Stomach (tissue), 9 donors: ENCODE results near the gene RAB23. TPM values are rescaled to one million over a fixed set of nuclear protein-coding genes. Genes with fewer than 3 reads are reported as not detected.
A peak's percentile ranks its signal among the peaks of the same experiment; 100 is the strongest.

Source experiments
- DNase-seq, 2 donors: peaks; one replicate each; pipeline versions ENCODE4 v3.0.0 to v3.0.0-alpha.2; 2013 to 2019
- H3K27ac ChIP-seq, 5 donors: fragments of 200-600 bp in 4 of 5; sonication (generic) in 4 of 5; one replicate each; pipeline ENCODE4 v1.5.1; 2013 to 2019; ENCODE audit warnings: mild to moderate bottlenecking in 1 of 5, moderate library complexity in 1 of 5
- H3K27me3 ChIP-seq, 3 donors: fragments of 200-600 bp; sonication (generic); one replicate each; pipeline ENCODE4 v1.5.1; 2017 to 2019; ENCODE audit warnings: mixed run types in 1 of 3
- H3K36me3 ChIP-seq, 4 donors: fragments of 200-600 bp; sonication (generic); 1 replicate in 3 of 4; 2 replicates in 1 of 4; pipeline ENCODE4 v1.5.1; 2016 to 2019
- H3K4me1 ChIP-seq, 4 donors: fragments of 200-600 bp; sonication (generic); one replicate each; pipeline ENCODE4 v1.5.1; 2016 to 2019
- H3K4me3 ChIP-seq, 4 donors: fragments of 200-600 bp; sonication (generic) in 3 of 4; one replicate each; pipeline ENCODE4 v1.5.1; 2016 to 2019; ENCODE audit warnings: mild to moderate bottlenecking in 1 of 4
- H3K9me3 ChIP-seq, 4 donors: fragments of 200-600 bp; sonication (generic); one replicate each; pipeline ENCODE4 v1.5.1; 2016 to 2019
- CTCF ChIP-seq, 7 experiments: fragments of 450-650 bp in 4 of 7; fragments of 200-600 bp in 3 of 7; sonication (generic) in 3 of 7; IDR thresholded peaks; one replicate each; pipeline ENCODE4 v1.5.1; 2016 to 2019; ENCODE audit warnings: antibody characterized with exemption in 7 of 7, control low read depth in 2 of 7, mild to moderate bottlenecking in 1 of 7
- EP300 ChIP-seq: sonication (generic); formaldehyde crosslinking; IDR thresholded peaks from one replicate; pipeline ENCODE4 v1.6.1; 2017; ENCODE audit warnings: antibody characterized with exemption
- POLR2A ChIP-seq, 4 donors: fragments of 450-650 bp; IDR thresholded peaks; one replicate each; pipeline ENCODE4 v1.6.1; 2016; ENCODE audit warnings: antibody characterized with exemption in 4 of 4, control low read depth in 2 of 4, mild to moderate bottlenecking in 1 of 4, moderate library complexity in 1 of 4
- POLR2AphosphoS5 ChIP-seq, 3 donors: sonication (generic); formaldehyde crosslinking; IDR thresholded peaks; one replicate each; pipeline ENCODE4 v1.6.1; 2016; ENCODE audit warnings: antibody characterized with exemption in 3 of 3
- WGBS, 5 donors: extraction: QIAGEN DNeasy Blood & Tissue Kit in 3 of 5; methylation state at CpG; one replicate each; pipeline versions ENCODE4 v1.1.5 to v1.1.7; 2013 to 2018; 5-methylcytosine and 5-hydroxymethylcytosine counted together
- intact Hi-C: fragments of 100-400 bp; cut with DNase I; formaldehyde crosslinking; loops from one replicate; pipeline ENCODE4 v1.15.1; 2023; ENCODE audit warnings: low total_unique reads
- polyA plus RNA-seq, 3 donors: library from polyadenylated mRNA; stranded (reverse); fragments of 200-250 nt; gene quantifications; one replicate each; pipeline ENCODE4 v1.2.3, GENCODE V29; 2013
- total RNA-seq, 5 donors: library from RNA; depleted of rRNA; stranded (reverse); fragments of >200 nt; gene quantifications; one replicate each; pipeline versions ENCODE4 v1.1.0 to v1.2.3, GENCODE V29; 2014 to 2016
- donor health status: healthy with polysubstance abuse.
- donor health status: Bipolar disorder and iron deficiency.
- donor health status: healthy.

Gene RAB23
- total and polyA plus RNA-seq, 8 donors = 5.5 to 51.3 (median 13.0) TPM

GRCh38 chr6:57261926-57262325 lies 39.8 kb upstream of the RAB23 start:
- Histone ChIP-seq H3K27me3 (no peaks in the 10 kb centered on the region), H3K9me3 (no peaks in the 10 kb centered on the region), H3K4me3 (no peak overlapping the region), H3K4me1 (peaks cover 0 to 27% (median 11%) of the 10 kb centered on the region in 4 donors), H3K27ac (peak overlapping the region in 4 of 5 donors; percentile 71 to 84 (median 78)), H3K36me3 (no peaks in the 10 kb centered on the region)
- intact Hi-C loops = no loop called here
- no peak for DNase-seq
- TF ChIP-seq POLR2AphosphoS5 (IDR thresholded peaks at IDR 0.05) = no peak
- TF ChIP-seq EP300 = no peak
- no peak for TF ChIP-seq CTCF (IDR thresholded peaks at IDR 0.05)
- no peak for TF ChIP-seq POLR2A (IDR thresholded peaks at IDR 0.05)
- 51 to 75% (median 65%) methylated on average over 2 of the region's 2 CpGs for WGBS, 5 donors

- Histone ChIP-seq H3K4me1 (peaks cover 0 to 22% (median 6%) of the 10 kb centered on the region in 4 donors), H3K27me3 (no peaks in the 10 kb centered on the region), H3K9me3 (no peaks in the 10 kb centered on the region), H3K4me3 (no peak overlapping the region), H3K36me3 (no peaks in the 10 kb centered on the region), H3K27ac (peak overlapping the region in 3 of 5 donors; percentile 76 to 86 (median 77))
- intact Hi-C loops = no loop called here
- TF ChIP-seq POLR2AphosphoS5 (IDR thresholded peaks at IDR 0.05) = no peak
- WGBS, 5 donors = 76 to 92% (median 87%) methylated on average over 2 of the region's 2 CpGs
- no peak for DNase-seq
Measured at GRCh38 chr6:57259064-57259463, 37.0 kb upstream of the RAB23 start.

- Histone ChIP-seq H3K27ac (peak overlapping the region in 4 of 5 donors; percentile 76 to 86 (median 76)), H3K36me3 (no peaks in the 10 kb centered on the region), H3K27me3 (no peaks in the 10 kb centered on the region), H3K4me3 (peak overlapping the region in 1 of 4 donors; percentile 22), H3K9me3 (no peaks in the 10 kb centered on the region), H3K4me1 (peaks cover 0 to 27% (median 8%) of the 10 kb centered on the region in 4 donors)
- peak in 1 of 2 donors; percentile 47 for DNase-seq
- intact Hi-C loops = no loop called here
- TF ChIP-seq CTCF (IDR thresholded peaks at IDR 0.05) = no peak
- TF ChIP-seq EP300 = no peak
- TF ChIP-seq POLR2A (IDR thresholded peaks at IDR 0.05) = no peak
- peak in 1 of 3 donors; percentile 5 for TF ChIP-seq POLR2AphosphoS5 (IDR thresholded peaks at IDR 0.05)
- WGBS, 5 donors = 61 to 72% (median 66%) methylated on average over 10 of the region's 10 CpGs
Measured at GRCh38 chr6:57257911-57258541, 35.9 kb upstream of the RAB23 start.

- H3K36me3 ChIP-seq = no peaks in the 10 kb centered on the region
- TF ChIP-seq POLR2AphosphoS5 (IDR thresholded peaks at IDR 0.05) (no peak), POLR2A (IDR thresholded peaks at IDR 0.05) (no peak), EP300 (no peak), CTCF (IDR thresholded peaks at IDR 0.05) (no peak)
- H3K4me3 ChIP-seq = no peak overlapping the region
- peaks cover 0 to 16% (median 7%) of the 10 kb centered on the region in 4 donors for H3K4me1 ChIP-seq
- peak in 1 of 2 donors; percentile 26 for DNase-seq
- H3K27ac ChIP-seq = peak overlapping the region in 1 of 5 donors; percentile 86
- no peaks in the 10 kb centered on the region for H3K27me3 ChIP-seq
- no peaks in the 10 kb centered on the region for H3K9me3 ChIP-seq
- 48 to 97% (median 89%) methylated on average over 1 of the region's 1 CpG for WGBS, 5 donors
- intact Hi-C loops = no loop called here
Measured at GRCh38 chr6:57256541-57256940, 34.4 kb upstream of the RAB23 start.
